GM12878 (cell line): Measurements from ENCODE around the gene MT1HL1. TPM values are rescaled to one million over a fixed set of nuclear protein-coding genes. Genes with fewer than 3 reads are reported as not detected.

ENCODE experiments used
- ATAC-seq: fragments of 200-7000 bp; cut with Tn5 transposase; 3 replicates; pipeline ENCODE4 v1.9.1; 2020; ENCODE audit warnings: mild to moderate bottlenecking, moderate library complexity
- BruUV-seq: library from RNA; stranded (reverse); fragments of 400-500 nt; replicated peaks from 2 replicates; lab custom pipeline; 2021; lab: Mats Ljungman, UMichigan
- CTCF ChIA-PET: fragments of 300-600 bp; sonication (Branson Sonifier 250); formaldehyde crosslinking; extraction: SDS; loops from one replicate; lab custom pipeline; 2021; ENCODE audit warnings: inconsistent platforms; lab: Yijun Ruan, JAX
- POLR2A ChIA-PET: fragments of 350-600 bp; formaldehyde crosslinking; extraction: SDS; loops from one replicate; lab custom pipeline; 2021; ENCODE audit warnings: inconsistent platforms; lab: Charles Lee
- RAD21 ChIA-PET: fragments of 300-600 bp; sonication (Branson Sonifier 250); formaldehyde crosslinking; loops from one replicate; lab custom pipeline; 2023; ENCODE audit warnings: antibody characterized with exemption; ENCODE audit not compliant: unreplicated experiment; lab: Charles Lee
- SMC1A ChIA-PET: fragments of 300-600 bp; sonication (Branson Sonifier 250); formaldehyde crosslinking; loops from one replicate; lab custom pipeline; 2023; ENCODE audit not compliant: unreplicated experiment, uncharacterized antibody; lab: Charles Lee
- DNase-seq: peaks from one replicate; pipeline ENCODE4 v3.0.0-alpha.2; 2011; ENCODE audit warnings: low read depth, low spot score
- FAIRE-seq: peaks from 3 replicates; lab custom pipeline; 2011; peaks lifted over from hg19 to GRCh38; lab: Jason Lieb, UNC
- H2AFZ ChIP-seq: 2 replicates; pipeline ENCODE4 v1.6.0; 2011; ENCODE audit warnings: low read depth, low read length, control low read depth; ENCODE audit not compliant: control insufficient read depth
- H3K27ac ChIP-seq: 2 replicates; pipeline ENCODE4 v1.5.1; 2011; ENCODE audit warnings: control low read depth; ENCODE audit not compliant: control insufficient read depth, insufficient read depth
- H3K27me3 ChIP-seq, 2 experiments: replicated peaks in 1 of 2; 2 replicates each; pipeline versions ENCODE4 v1.6.0 to v1.6.1; 2011; ENCODE audit warnings: low read length in 1 of 2; ENCODE audit not compliant: control insufficient read depth in 2 of 2, insufficient read depth in 2 of 2
- H3K36me3 ChIP-seq, 2 experiments: 2 replicates each; pipeline ENCODE4 v1.5.1; 2011; ENCODE audit warnings: low read length in 1 of 2; ENCODE audit not compliant: control insufficient read depth in 2 of 2, insufficient read depth in 2 of 2
- H3K4me1 ChIP-seq: 2 replicates; pipeline ENCODE4 v1.6.1; 2011; ENCODE audit warnings: mild to moderate bottlenecking, low read length, moderate library complexity, mixed read lengths; ENCODE audit not compliant: control insufficient read depth, insufficient read depth
- H3K4me2 ChIP-seq: 2 replicates; pipeline ENCODE4 v1.6.0; 2011; ENCODE audit warnings: control low read depth; ENCODE audit not compliant: control insufficient read depth, insufficient read depth
- H3K4me3 ChIP-seq: fragments of 200-600 bp; sonication (generic); 2 replicates; pipeline ENCODE4 v1.5.1; 2016
- H3K79me2 ChIP-seq: 2 replicates; pipeline ENCODE4 v1.6.0; 2011; ENCODE audit warnings: low read length; ENCODE audit not compliant: control insufficient read depth, insufficient read depth
- H3K9ac ChIP-seq: 2 replicates; pipeline ENCODE4 v1.8.0; 2011; ENCODE audit warnings: low read length, control low read depth, mixed read lengths; ENCODE audit not compliant: control insufficient read depth, insufficient read depth
- H3K9me3 ChIP-seq: replicated peaks from 3 replicates; pipeline ENCODE4 v1.5.1; 2011; ENCODE audit warnings: mild to moderate bottlenecking, low read length; ENCODE audit not compliant: control insufficient read depth, insufficient read depth
- H4K20me1 ChIP-seq: 2 replicates; pipeline ENCODE4 v1.6.0; 2011; ENCODE audit not compliant: control insufficient read depth, insufficient read depth
- ATF2 ChIP-seq: IDR thresholded peaks from 2 replicates; pipeline ENCODE4 v1.6.1; 2012; ENCODE audit warnings: low read length, inconsistent platforms
- BHLHE40 ChIP-seq, 2 experiments: fragments of 450-650 bp in 1 of 2; IDR thresholded peaks; 2 replicates each; pipeline ENCODE4 v1.6.1; 2011 to 2017; ENCODE audit warnings: low read depth in 2 of 2, borderline replicate concordance in 1 of 2, improper control_type of control experiment in 1 of 2, low read length in 1 of 2, mild to moderate bottlenecking in 1 of 2
- CEBPB ChIP-seq, 2 experiments: fragments of 150-350 bp in 1 of 2; IDR thresholded peaks; 2 replicates each; pipeline ENCODE4 v1.6.1; 2012 to 2014; ENCODE audit warnings: low read depth in 2 of 2, low read length in 2 of 2, borderline replicate concordance in 1 of 2, inconsistent platforms in 1 of 2
- ESRRA ChIP-seq: IDR thresholded peaks from 2 replicates; pipeline ENCODE4 v1.6.1; 2012; ENCODE audit warnings: mild to moderate bottlenecking, low read length, improper control_type of control experiment
- FOXK2 ChIP-seq: fragments of 450-650 bp; IDR thresholded peaks from 2 replicates; pipeline ENCODE4 v1.6.1; 2017; ENCODE audit warnings: mild to moderate bottlenecking, moderate library complexity
- MTA2 ChIP-seq: fragments of 450-650 bp; IDR thresholded peaks from 2 replicates; pipeline ENCODE4 v1.6.1; 2016; ENCODE audit warnings: low read depth, mild to moderate bottlenecking, moderate library complexity
- NFIC ChIP-seq: IDR thresholded peaks from 2 replicates; pipeline ENCODE4 v1.6.1; 2012; ENCODE audit warnings: low read depth, mild to moderate bottlenecking, inconsistent platforms, low read length, moderate library complexity
- POLR2AphosphoS2 ChIP-seq: IDR thresholded peaks from 2 replicates; pipeline ENCODE4 v1.6.1; 2011; ENCODE audit warnings: low read depth, mild to moderate bottlenecking, low read length, improper control_type of control experiment, moderate library complexity
- RUNX3 ChIP-seq: IDR thresholded peaks from 2 replicates; pipeline ENCODE4 v1.6.1; 2012; ENCODE audit warnings: low read length, inconsistent platforms
- SMARCA5 ChIP-seq: fragments of 450-650 bp; IDR thresholded peaks from 2 replicates; pipeline ENCODE4 v1.6.1; 2017; ENCODE audit warnings: mild to moderate bottlenecking
- WGBS: methylation state at CpG from one replicate; pipeline ENCODE4 v1.1.6; 2016; ENCODE audit warnings: low lambda C conversion rate; ENCODE audit not compliant: insufficient replicate concordance, insufficient coverage; ENCODE audit errors: missing lambda C conversion rate; 5-methylcytosine and 5-hydroxymethylcytosine counted together
- in situ Hi-C: fragments of 300-500 bp; cut with MboI; formaldehyde crosslinking; loops from 9 replicates; pipeline ENCODE4 v1.14.3; 2018; ENCODE audit warnings: mixed read lengths
- intact Hi-C: fragments of 100-400 bp; cut with micrococcal nuclease; formaldehyde crosslinking; loops from one replicate; pipeline ENCODE4 v1.14.2; 2022; ENCODE audit not compliant: unreplicated experiment
- polyA plus RNA-seq, 11 experiments: library from polyadenylated mRNA; depleted of rRNA in 4 of 11; unstranded in 6 of 11; stranded (reverse) in 5 of 11; fragments of >200 nt; fragmentation: Nextera tagmentation in 4 of 11; fragmentation: Illumina TruSeq in 1 of 11; extraction: Ambion mirVana in 4 of 11; extraction: Trizol in 1 of 11; gene quantifications; 1 replicate in 1 of 11; 2 replicates in 10 of 11; pipeline versions ENCODE4 v1.2.1 to v1.2.3, GENCODE V29; 2011 to 2016; ENCODE audit warnings: inconsistent platforms in 2 of 11, missing spikeins in 2 of 11, low read depth in 1 of 11
- total RNA-seq, 4 experiments: library from RNA; depleted of rRNA in 3 of 4; stranded (reverse); fragments of >200 nt in 3 of 4; fragmentation: Illumina TruSeq in 1 of 4; extraction: Trizol in 1 of 4; gene quantifications; 2 replicates each; pipeline versions ENCODE4 v1.2.1 to v1.2.3, GENCODE V29; 2013 to 2021

Gene MT1HL1
- total and polyA plus RNA-seq, 10 of the 15 experiments (the other 5 are each of a cell fraction or from before 2014, with no cell fraction given), result not detected

- H4K20me1 ChIP-seq, result no peaks in the 10 kb centered on the region
- RAD21 ChIA-PET, result no interaction called here
- H3K79me2 ChIP-seq, result no peaks in the 10 kb centered on the region
- BruUV-seq, result no TSS peak
- FAIRE-seq (no peak), ATAC-seq (no peak), DNase-seq (no peak)
- in situ Hi-C loops (no loop called here), intact Hi-C loops (no loop called here)
- CTCF ChIA-PET, result no interaction called here
- H3K4me2 ChIP-seq, result no peak overlapping the region
- H3K36me3 ChIP-seq, result no peaks in the 10 kb centered on the region
- no peak overlapping the region for H3K4me3 ChIP-seq
- 13% methylated on average over 6 of the region's 6 CpGs for WGBS
- no peak overlapping the region for H2AFZ ChIP-seq
- H3K27me3 ChIP-seq, result peaks cover 0 to 3% of the 10 kb centered on the region in 2 experiments; a peak in 2 of 4 replicates
- SMC1A ChIA-PET, result no interaction called here
- H3K9ac ChIP-seq, result no peak overlapping the region
- no peaks in the 10 kb centered on the region for H3K9me3 ChIP-seq
- POLR2A ChIA-PET, result no interaction called here
- H3K27ac ChIP-seq, result no peak overlapping the region
- no peaks in the 10 kb centered on the region for H3K4me1 ChIP-seq
- TF ChIP-seq NFIC (no peak), ATF2 (no peak), SMARCA5 (no peak)
Observed at GRCh38 chr1:237050185-237050584, 45.9 kb upstream of the MT1HL1 start.

- ChIA-PET RAD21 (no interaction called here), SMC1A (no interaction called here), CTCF (no interaction called here), POLR2A (no interaction called here)
- H3K9me3 ChIP-seq, result no peaks in the 10 kb centered on the region
- in situ Hi-C loops (no loop called here), intact Hi-C loops (no loop called here)
- H3K27ac ChIP-seq, result no peak overlapping the region
- no peak for TF ChIP-seq CEBPB (IDR thresholded peaks at IDR 0.05; ENCODE audit: borderline replicate concordance in 1 of 2, low read depth in 2 of 2, low read length in 2 of 2)
- TF ChIP-seq RUNX3, result no peak
- no peak for TF ChIP-seq FOXK2
- TF ChIP-seq BHLHE40 (IDR thresholded peaks at IDR 0.05; ENCODE audit: borderline replicate concordance in 1 of 2, low read depth in 2 of 2, low read length in 1 of 2), result no peak
- TF ChIP-seq MTA2, result no peak
- no peak for TF ChIP-seq POLR2AphosphoS2
- no peak for TF ChIP-seq ESRRA
- DNase-seq, result no peak
- H3K4me2 ChIP-seq, result no peak overlapping the region
- H3K4me1 ChIP-seq, result no peaks in the 10 kb centered on the region
- no peak overlapping the region for H2AFZ ChIP-seq
- H4K20me1 ChIP-seq, result no peaks in the 10 kb centered on the region
- H3K9ac ChIP-seq, result no peak overlapping the region
- no peak for ATAC-seq
- no TSS peak for BruUV-seq
- WGBS, result 25% methylated on average over 5 of the region's 5 CpGs
- H3K79me2 ChIP-seq, result no peaks in the 10 kb centered on the region
- no peak for FAIRE-seq
- no peaks in the 10 kb centered on the region for H3K36me3 ChIP-seq
- H3K4me3 ChIP-seq, result no peak overlapping the region
- peaks cover 2 to 3% of the 10 kb centered on the region in 2 experiments; a peak in 2 of 4 replicates for H3K27me3 ChIP-seq
Observed at GRCh38 chr1:237048803-237049202, 44.6 kb upstream of the MT1HL1 start.
